Neural crest cell (in vitro differentiated cells): ENCODE results near the gene AHNAK. TPM values are rescaled to one million over a fixed set of nuclear protein-coding genes. Genes with fewer than 3 reads are reported as not detected.

Experiments
- DNase-seq: peaks from one replicate; pipeline ENCODE4 v3.0.0; 2021; ENCODE audit warnings: low read depth, mixed read lengths, low spot score
- H3K27ac Mint-ChIP-seq: one replicate; pipeline ENCODE4 v1.8.0; 2021; ENCODE audit warnings: mild to moderate bottlenecking, mixed read lengths; ENCODE audit not compliant: unreplicated experiment
- H3K27me3 Mint-ChIP-seq: 2 replicates; pipeline ENCODE4 v1.8.0; 2021; ENCODE audit warnings: low read depth, mild to moderate bottlenecking, mixed read lengths
- H3K36me3 Mint-ChIP-seq: 2 replicates; pipeline ENCODE4 v1.8.0; 2021; ENCODE audit warnings: low read depth, mild to moderate bottlenecking, mixed read lengths
- H3K4me1 Mint-ChIP-seq: 2 replicates; pipeline ENCODE4 v1.8.0; 2021; ENCODE audit warnings: mixed read lengths
- H3K4me3 Mint-ChIP-seq: one replicate; pipeline ENCODE4 v1.8.0; 2021; ENCODE audit warnings: mild to moderate bottlenecking, mixed read lengths
- H3K9me3 Mint-ChIP-seq: 2 replicates; pipeline ENCODE4 v1.8.0; 2021; ENCODE audit warnings: mixed read lengths
- total RNA-seq: library from RNA; stranded (reverse); gene quantifications from 2 replicates; pipeline ENCODE4 v1.2.1, GENCODE V29; 2021
- TF ChIP-seq, protein P1 (sequence below): fragments of 200-600 bp; sonication (generic); conservative IDR thresholded peaks from 2 replicates; pipeline ENCODE4 v1.5.0; 2021; ENCODE audit warnings: antibody characterized with exemption, mild to moderate bottlenecking

The AHNAK gene
- total RNA-seq, 1 donor from 2014 or later, result 0.65 TPM

DNA sequence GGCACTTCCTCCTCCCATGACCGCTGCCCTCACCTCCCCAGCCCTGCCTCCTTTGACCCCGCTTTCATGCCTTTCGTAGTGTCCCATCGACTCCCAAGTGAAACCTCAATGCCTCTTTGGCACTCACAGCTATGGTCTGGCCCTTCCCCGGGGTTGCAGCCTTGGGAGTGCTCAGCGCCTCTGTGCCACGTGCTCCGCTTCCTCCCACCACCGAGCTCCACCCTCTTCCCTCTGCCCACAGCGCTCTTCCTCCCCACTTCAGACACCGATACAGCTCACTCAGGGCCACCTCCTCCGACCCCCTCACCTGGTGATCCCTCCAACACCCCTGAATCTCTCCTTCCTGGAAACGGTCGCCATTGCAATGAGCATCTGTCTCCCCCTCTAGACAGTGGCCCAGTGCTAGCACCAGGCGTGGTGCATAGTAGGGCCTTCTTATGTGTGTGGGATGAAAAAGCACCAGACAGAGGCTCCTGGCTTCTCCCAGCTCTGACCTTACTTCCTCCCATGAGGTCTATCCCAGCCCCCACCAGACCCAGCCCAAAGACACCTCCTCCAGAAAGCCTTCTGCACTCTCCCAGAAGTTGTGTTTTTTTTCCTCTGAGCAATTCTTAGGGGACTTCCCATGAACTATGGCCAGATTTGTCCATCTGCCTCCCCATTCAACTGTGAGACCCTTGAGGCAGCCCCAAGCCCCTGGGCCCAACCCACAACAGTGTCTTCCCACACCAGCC lies 144.2 kb downstream of the AHNAK start:
- DNase-seq, result no peak
- H3K4me3 Mint-ChIP-seq, result no peak overlapping the region
- no peaks in the 10 kb centered on the region for H3K27me3 Mint-ChIP-seq
- peaks cover 12% of the 10 kb centered on the region for H3K4me1 Mint-ChIP-seq
- H3K36me3 Mint-ChIP-seq, result no peaks in the 10 kb centered on the region
- no peaks in the 10 kb centered on the region for H3K9me3 Mint-ChIP-seq
- TF ChIP-seq, protein P1, sequence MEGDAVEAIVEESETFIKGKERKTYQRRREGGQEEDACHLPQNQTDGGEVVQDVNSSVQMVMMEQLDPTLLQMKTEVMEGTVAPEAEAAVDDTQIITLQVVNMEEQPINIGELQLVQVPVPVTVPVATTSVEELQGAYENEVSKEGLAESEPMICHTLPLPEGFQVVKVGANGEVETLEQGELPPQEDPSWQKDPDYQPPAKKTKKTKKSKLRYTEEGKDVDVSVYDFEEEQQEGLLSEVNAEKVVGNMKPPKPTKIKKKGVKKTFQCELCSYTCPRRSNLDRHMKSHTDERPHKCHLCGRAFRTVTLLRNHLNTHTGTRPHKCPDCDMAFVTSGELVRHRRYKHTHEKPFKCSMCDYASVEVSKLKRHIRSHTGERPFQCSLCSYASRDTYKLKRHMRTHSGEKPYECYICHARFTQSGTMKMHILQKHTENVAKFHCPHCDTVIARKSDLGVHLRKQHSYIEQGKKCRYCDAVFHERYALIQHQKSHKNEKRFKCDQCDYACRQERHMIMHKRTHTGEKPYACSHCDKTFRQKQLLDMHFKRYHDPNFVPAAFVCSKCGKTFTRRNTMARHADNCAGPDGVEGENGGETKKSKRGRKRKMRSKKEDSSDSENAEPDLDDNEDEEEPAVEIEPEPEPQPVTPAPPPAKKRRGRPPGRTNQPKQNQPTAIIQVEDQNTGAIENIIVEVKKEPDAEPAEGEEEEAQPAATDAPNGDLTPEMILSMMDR, result no peak
- no peak overlapping the region for H3K27ac Mint-ChIP-seq

DNA sequence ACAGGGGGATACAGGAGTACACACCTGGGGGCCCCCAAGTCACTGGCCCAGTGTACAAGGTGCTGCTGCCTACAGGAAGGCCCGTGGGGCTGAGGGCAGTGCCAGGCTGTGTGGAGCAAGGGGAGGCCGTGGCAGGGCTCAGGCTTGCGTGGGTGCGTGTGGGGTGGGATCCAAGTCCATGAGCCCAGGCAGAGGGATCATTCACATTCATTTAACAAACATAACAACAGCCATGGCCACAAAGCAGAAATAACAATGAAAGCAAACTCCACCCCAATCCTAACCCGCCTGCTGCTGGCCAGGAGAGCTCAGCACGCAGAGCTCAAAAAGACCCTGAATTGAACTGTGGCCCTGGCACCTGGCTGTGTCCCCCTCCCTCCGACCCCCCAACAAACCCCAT lies 144.8 kb downstream of the AHNAK start:
- Mint-ChIP-seq H3K4me3 (no peak overlapping the region), H3K27ac (no peak overlapping the region), H3K4me1 (peaks cover 12% of the 10 kb centered on the region), H3K9me3 (no peaks in the 10 kb centered on the region), H3K36me3 (no peaks in the 10 kb centered on the region), H3K27me3 (no peaks in the 10 kb centered on the region)
- no peak for DNase-seq
- TF ChIP-seq, protein P1, result no peak

DNA sequence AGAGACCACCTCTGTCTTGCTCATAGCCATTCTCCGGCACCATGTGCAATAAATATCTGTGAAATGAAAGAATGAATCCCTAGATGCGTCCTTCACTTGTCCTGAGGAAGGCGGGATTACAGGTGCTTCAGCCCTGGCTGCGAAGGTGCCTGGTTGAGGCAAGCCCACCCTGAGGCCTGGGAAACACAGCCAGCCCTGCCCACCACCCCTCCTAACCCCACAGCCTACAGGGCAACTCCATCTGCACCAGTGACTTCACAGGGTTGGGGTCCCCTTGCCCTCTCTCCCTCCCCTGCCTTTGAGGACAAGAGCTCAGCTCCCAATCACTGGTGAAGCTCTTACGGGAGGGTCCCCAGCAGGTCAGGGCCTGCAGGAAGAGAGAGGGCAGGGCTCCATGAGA lies 145.2 kb downstream of the AHNAK start:
- TF ChIP-seq, protein P1, result no peak
- peaks cover 12% of the 10 kb centered on the region for H3K4me1 Mint-ChIP-seq
- H3K9me3 Mint-ChIP-seq, result no peaks in the 10 kb centered on the region
- no peaks in the 10 kb centered on the region for H3K36me3 Mint-ChIP-seq
- no peak overlapping the region for H3K4me3 Mint-ChIP-seq
- no peak overlapping the region for H3K27ac Mint-ChIP-seq
- H3K27me3 Mint-ChIP-seq, result no peaks in the 10 kb centered on the region
- no peak for DNase-seq

- Mint-ChIP-seq H3K36me3 (no peaks in the 10 kb centered on the region), H3K4me1 (peaks cover 12% of the 10 kb centered on the region), H3K27ac (no peak overlapping the region), H3K4me3 (no peak overlapping the region), H3K9me3 (no peaks in the 10 kb centered on the region), H3K27me3 (no peaks in the 10 kb centered on the region)
- DNase-seq, result no peak
- TF ChIP-seq, protein P1, result no peak
These were observed 145.8 kb downstream of the AHNAK start for GRCh38 chr11:62400760-62401159.

GRCh38 chr11:62400281-62400680 lies 146.3 kb downstream of the AHNAK start:
- Mint-ChIP-seq H3K27ac (no peak overlapping the region), H3K4me1 (peaks cover 14% of the 10 kb centered on the region), H3K9me3 (no peaks in the 10 kb centered on the region), H3K4me3 (no peak overlapping the region), H3K27me3 (no peaks in the 10 kb centered on the region), H3K36me3 (no peaks in the 10 kb centered on the region)
- TF ChIP-seq, protein P1, result no peak
- DNase-seq, result no peak
